GM19467 (cell line): ENCODE measurements around the gene GNA12.

Source experiments
- ATAC-seq: cut with Tn5 transposase; IDR thresholded peaks from one replicate; pipeline ENCODE4 v1.9.1; 2021; ENCODE audit warnings: mild to moderate bottlenecking, moderate library complexity; ENCODE audit not compliant: unreplicated experiment

GNA12 gene

GRCh38 chr7:2819161-2819953 lies 24.8 kb downstream of the GNA12 start:
- ATAC-seq: no peak

- no peak for ATAC-seq
Observed at GRCh38 chr7:2818653-2819052, 25.5 kb downstream of the GNA12 start.

DNA sequence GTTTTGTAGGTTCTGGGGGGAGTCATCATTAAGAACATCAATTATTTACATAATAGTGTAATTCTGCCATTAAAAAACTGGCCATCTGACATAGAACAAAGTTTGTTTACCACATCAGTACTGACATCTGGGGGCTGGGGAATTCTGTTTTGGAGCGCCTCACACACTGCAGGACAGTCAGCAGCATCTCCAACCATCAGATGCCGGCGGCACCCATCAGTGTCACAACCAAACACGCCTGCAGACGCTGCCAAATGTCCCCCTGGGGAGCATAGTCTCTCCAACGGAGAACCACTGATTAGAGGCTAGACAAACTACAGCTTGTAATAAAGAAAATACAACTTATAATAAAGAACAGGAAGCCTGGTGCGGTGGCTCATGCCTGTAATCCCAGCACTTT lies 26.0 kb downstream of the GNA12 start:
- ATAC-seq: no peak

GRCh38 chr7:2817456-2817855 lies 26.7 kb downstream of the GNA12 start:
- no peak for ATAC-seq

GRCh38 chr7:2815875-2816245 lies 28.2 kb downstream of the GNA12 start:
- no peak for ATAC-seq

DNA sequence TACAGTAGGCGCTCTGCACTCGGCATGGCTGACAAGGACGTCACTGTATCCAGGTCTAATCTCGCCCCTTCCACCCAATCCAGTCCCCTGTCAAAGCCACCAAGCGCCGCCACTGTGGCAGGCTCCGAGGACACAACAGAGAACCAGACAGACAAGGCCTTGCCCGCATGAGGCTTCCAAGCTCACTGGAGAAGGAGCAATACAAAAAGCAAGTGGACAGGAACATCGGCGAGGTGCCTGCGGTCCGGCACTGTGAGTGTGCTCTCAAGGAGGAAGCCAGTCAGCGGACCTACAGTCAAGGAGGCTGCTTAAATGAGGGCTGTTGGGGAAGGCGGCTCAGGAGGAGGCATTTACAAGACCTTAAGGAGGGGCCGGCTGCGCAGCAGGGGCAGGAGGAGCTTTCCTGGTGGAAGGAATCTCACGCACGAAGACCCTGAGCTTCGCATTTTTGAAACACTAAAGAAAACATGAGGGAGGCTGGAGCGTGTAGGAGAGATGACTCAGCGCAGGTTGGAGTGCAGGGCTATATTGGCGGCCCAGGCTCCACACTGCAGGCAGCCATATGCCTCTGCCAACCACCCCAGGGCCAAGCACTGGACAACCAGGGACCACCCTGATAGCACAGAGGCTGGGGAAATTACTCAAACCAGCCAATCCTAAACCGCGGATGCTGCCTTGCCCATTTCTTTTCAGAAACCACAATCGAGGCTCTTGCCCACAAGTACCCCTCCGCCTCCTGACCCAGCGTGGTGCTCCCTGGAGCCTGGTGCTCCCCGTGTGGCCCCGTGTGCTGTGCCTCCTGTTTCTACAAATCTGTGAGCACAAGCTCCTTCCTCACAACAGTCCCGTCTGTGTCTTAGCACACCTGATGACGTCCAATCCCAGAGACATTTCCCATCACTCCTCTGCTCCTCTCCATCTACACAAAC lies 28.9 kb downstream of the GNA12 start:
- ATAC-seq: no peak

DNA sequence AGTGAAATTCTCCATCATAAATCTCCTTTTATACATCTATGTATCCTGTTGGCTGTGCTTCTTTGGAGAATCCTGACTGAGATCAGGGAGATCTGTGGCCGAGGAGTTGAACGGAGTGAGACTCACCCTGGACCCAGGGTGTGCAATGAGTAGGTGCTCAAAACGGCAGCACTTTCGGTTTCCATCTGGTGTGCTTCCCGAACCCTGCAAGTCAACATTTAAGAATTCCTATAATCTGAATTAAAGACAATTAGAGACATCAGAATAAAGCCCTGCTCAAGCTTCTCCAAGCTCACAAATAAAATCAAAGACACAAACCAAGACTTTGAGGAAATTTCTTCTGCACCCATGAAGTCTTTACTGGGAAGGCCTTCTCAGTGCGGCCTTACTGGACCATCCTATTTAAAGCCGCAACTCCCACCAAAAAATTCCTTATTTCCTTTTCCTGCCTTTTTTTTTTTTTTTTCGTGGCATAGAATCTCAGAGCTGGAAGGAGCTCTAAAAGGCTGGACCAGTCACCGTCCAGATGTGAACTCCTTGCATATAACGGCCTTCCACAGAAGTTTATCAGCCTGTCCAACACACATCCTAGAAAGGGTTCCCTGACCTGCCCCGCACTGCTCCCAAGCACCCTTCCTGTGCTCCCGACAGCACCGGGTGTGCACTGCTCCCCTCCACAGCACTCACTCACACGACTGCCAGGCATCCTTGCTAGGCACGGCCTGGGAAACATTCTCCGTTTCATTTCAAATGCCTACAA lies 29.7 kb downstream of the GNA12 start:
- ATAC-seq: no peak

DNA sequence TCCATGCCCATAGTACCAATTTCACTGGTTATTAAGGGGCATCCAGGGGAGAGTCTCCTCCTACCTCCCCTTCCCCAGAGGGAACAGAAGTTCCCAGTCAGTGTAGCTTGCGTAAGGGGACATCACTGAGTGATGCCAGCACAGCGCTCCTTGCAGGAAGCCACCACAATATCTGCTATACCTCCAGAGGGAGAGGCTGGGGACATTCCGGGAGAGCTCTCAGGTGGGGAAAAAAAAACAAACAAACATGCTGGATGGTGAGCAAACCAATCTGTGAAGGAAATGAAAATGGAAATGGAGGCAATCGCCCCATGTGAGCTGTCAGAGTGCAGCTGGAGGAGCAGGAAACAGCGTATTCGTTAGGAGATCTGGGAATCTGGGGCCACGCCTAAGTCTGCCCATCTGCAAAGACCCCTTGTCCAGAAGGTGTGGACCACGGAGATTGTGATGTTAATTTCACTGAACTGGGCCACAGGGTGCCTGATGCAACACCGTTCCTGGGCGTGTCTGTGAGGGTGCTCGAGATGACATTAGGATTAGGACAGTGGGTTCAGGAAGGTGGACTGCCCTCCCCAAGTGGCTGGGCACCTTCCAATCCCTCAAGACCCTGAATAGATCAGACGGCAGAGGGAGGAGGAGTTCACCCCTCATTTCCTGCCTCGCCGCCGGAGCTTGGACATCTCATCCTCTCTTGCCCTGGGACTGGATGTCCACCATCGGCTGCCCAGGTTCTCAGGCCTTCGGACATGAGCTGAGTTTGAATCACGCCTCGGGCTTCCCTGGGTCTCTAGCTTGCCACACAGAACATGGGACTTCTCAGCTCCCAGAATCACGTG lies 30.5 kb downstream of the GNA12 start:
- ATAC-seq: no peak

GRCh38 chr7:2812831-2813230 lies 31.3 kb downstream of the GNA12 start:
- ATAC-seq: no peak

DNA sequence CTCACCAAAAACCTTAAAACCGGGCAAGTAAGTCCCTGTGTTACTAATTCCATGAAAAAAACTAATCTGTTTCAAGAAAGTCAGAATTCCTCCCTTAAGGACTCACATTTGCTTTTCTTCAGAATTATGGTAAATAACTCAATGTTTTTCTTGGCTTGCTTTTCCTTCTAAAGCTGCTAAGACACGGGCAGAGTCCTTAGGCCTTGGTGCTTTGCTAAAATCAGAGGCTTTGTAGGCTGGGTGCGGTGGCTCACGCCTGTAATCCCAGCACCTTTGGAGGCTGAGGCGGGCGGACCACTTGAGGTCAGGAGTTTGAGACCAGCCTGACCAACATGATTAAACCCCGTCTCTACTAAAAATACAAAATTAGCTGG lies 32.0 kb downstream of the GNA12 start:
- ATAC-seq: no peak

GRCh38 chr7:2811476-2812113 lies 32.5 kb downstream of the GNA12 start:
- no peak for ATAC-seq

DNA sequence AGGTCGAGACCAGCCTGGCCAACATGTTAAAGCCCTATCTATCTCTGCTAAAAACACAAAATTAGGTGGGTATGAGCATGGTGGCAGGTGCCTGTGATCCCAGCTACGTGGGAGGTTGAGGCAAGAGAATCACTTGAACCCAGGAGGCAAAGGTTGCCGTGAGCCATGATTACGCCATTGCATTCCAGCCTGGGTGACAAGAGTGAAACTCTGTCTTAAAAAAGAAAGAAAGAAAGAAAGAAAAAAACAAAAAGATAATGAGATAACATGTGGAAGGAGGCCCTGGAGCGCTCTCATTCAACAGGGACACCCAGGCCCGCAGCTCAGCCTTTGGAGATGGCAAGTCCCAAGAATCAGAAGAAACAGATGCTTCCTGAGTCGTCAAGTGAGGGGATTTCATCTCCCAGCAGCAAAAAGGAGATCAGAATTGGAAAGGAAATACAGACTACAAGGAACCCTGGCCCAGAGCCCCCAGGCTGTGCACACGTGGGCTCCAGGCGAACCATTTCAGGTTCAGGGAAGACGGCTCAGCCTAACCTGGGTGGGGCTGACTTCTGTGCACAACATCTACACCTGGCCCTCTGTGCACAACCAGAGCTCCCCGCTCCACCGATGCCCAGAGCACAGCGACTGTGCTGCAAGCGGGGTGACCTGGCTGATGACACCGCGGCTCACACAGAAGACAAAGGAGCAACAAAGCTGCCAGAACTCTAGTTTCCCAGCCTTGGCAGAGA lies 33.3 kb downstream of the GNA12 start:
- no peak for ATAC-seq

- ATAC-seq: no peak
Observed at GRCh38 chr7:2809903-2810625, 34.0 kb downstream of the GNA12 start.

DNA sequence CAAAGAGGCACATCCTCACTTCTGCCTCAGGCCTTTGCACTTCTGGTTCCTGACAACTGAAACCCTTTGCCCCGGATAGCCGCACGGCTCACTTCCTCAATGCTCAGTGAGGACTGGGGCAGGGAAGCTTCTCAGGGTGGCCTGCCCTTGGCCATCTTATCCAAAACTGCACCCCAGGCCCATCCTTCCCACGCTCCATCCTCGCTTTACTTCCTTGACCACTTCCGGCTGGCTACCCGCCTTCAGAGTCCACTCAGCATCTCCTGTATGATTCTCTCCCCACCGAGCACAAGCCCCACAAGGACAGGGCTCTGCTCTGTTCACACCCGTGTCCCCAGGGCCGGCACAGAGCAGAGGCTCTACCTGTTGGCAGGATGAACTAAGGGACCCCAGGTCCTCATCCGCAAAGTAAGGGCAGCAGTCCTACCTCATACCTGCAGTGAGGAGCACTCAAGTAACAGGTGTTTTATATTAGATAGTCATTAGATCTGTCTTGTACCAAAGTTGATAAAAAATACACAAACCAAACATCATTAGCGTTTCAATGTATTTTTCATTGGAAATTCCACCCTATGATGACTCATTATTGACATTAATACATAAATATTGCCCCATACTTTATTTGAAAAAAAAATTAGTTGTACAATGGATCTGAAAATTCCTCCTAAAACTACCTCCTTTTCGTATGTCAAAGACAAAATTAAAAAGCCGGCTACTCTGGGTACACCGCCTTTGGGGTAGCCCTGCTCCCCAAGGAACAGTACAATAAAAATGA lies 35.0 kb downstream of the GNA12 start:
- no peak for ATAC-seq

- no peak for ATAC-seq
Observed at GRCh38 chr7:2807845-2808772, 36.0 kb downstream of the GNA12 start.

DNA sequence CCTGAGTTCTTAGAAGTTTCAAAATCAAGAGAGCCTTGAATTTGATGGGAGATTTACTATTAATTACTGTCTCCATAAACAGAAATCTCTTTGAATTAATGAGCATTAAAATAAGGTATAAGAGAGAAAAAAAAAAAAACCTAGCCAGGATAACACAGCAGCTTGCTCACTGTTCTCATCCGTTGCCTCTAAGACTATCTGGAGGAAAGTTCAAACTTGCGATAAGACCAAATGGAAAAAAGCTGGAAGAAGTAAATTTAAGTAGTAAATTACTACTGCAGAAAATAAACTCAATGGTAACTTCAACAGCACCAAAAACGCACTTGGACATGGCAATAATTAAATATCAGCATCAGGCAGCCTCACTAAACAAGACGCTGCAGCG lies 36.7 kb downstream of the GNA12 start:
- ATAC-seq: no peak

- no peak for ATAC-seq
Observed at GRCh38 chr7:2806571-2806970, 37.5 kb downstream of the GNA12 start.
